Thyroid gland (tissue), 4 donors: ENCODE results near the gene IL3RA. TPM values are rescaled to one million over a fixed set of nuclear protein-coding genes. Genes with fewer than 3 reads are reported as not detected.

ENCODE experiments used
- DNase-seq, 2 donors: peaks; one replicate each; pipeline ENCODE4 v3.0.0-alpha.2; 2019
- H3K27ac ChIP-seq, 3 donors: fragments of 200-600 bp; sonication (generic); 1 replicate in 2 of 3; 2 replicates in 1 of 3; pipeline ENCODE4 v1.5.1; 2016 to 2019; ENCODE audit warnings: mild to moderate bottlenecking in 1 of 3, moderate library complexity in 1 of 3
- H3K27me3 ChIP-seq: fragments of 200-600 bp; sonication (generic); one replicate; pipeline ENCODE4 v1.5.1; 2019
- H3K36me3 ChIP-seq, 2 donors: fragments of 200-600 bp; sonication (generic); one replicate each; pipeline ENCODE4 v1.5.1; 2016 to 2019
- H3K4me1 ChIP-seq, 2 donors: fragments of 200-600 bp; sonication (generic); one replicate each; pipeline ENCODE4 v1.5.1; 2017 to 2019
- H3K4me3 ChIP-seq, 3 donors: fragments of 200-600 bp; sonication (generic); replicated peaks in 1 of 3; 1 replicate in 2 of 3; 2 replicates in 1 of 3; pipeline ENCODE4 v1.5.1; 2016; ENCODE audit warnings: mild to moderate bottlenecking in 1 of 3
- H3K9me3 ChIP-seq: fragments of 200-600 bp; sonication (generic); one replicate; pipeline ENCODE4 v1.5.1; 2017
- CTCF ChIP-seq, 6 experiments: fragments of 200-600 bp in 3 of 6; fragments of 450-650 bp in 3 of 6; sonication (generic) in 3 of 6; IDR thresholded peaks; one replicate each; pipeline ENCODE4 v1.5.1; 2016 to 2019; ENCODE audit warnings: antibody characterized with exemption in 6 of 6, mild to moderate bottlenecking in 2 of 6, inconsistent platforms in 1 of 6, moderate library complexity in 1 of 6
- POLR2A ChIP-seq, 2 donors: fragments of 450-650 bp; IDR thresholded peaks; one replicate each; pipeline ENCODE4 v1.6.1; 2017; ENCODE audit warnings: antibody characterized with exemption in 2 of 2, mild to moderate bottlenecking in 2 of 2, moderate library complexity in 1 of 2
- WGBS, 2 donors: methylation state at CpG; one replicate each; pipeline ENCODE4 v1.1.5; 2017; 5-methylcytosine and 5-hydroxymethylcytosine counted together
- intact Hi-C: fragments of 100-400 bp; cut with DNase I; formaldehyde crosslinking; loops from one replicate; pipeline ENCODE4 v1.15.1; 2023
- total RNA-seq, 4 donors: library from RNA; depleted of rRNA; stranded (reverse); fragments of >200 nt; gene quantifications; one replicate each; pipeline ENCODE4 v1.2.3, GENCODE V29; 2016

Gene IL3RA
- total RNA-seq, 4 donors from 2014 or later, result 0.89 to 4.5 (median 3.3) TPM

GRCh38 chrX:1417921-1418771 lies 81.6 kb downstream of the IL3RA start:
- WGBS, 2 donors, result 94 to 96% methylated on average over 18 to 19 of the region's 20 CpGs
- TF ChIP-seq POLR2A (IDR thresholded peaks at IDR 0.05) (no peak), CTCF (IDR thresholded peaks at IDR 0.05) (no peak)
- no peak for DNase-seq
- no peaks in the 10 kb centered on the region for H3K4me1 ChIP-seq
- no peaks in the 10 kb centered on the region for H3K9me3 ChIP-seq
- H3K27me3 ChIP-seq, result no peaks in the 10 kb centered on the region
- no peak overlapping the region for H3K27ac ChIP-seq
- H3K36me3 ChIP-seq, result peaks cover 12 to 29% of the 10 kb centered on the region in 2 donors
- intact Hi-C loops, result no loop called here
- H3K4me3 ChIP-seq, result no peak overlapping the region

- Histone ChIP-seq H3K27ac (no peak overlapping the region), H3K4me3 (no peak overlapping the region), H3K27me3 (no peaks in the 10 kb centered on the region), H3K36me3 (peaks cover 12 to 29% of the 10 kb centered on the region in 2 donors), H3K9me3 (no peaks in the 10 kb centered on the region), H3K4me1 (no peaks in the 10 kb centered on the region)
- intact Hi-C loops, result no loop called here
- no peak for DNase-seq
- TF ChIP-seq POLR2A (IDR thresholded peaks at IDR 0.05), result no peak
- no peak for TF ChIP-seq CTCF (IDR thresholded peaks at IDR 0.05)
- 92 to 95% methylated on average over 20 to 24 of the region's 29 CpGs for WGBS, 2 donors
Measured at GRCh38 chrX:1418901-1419544, 82.4 kb downstream of the IL3RA start.

- peaks cover 7 to 29% of the 10 kb centered on the region in 2 donors for H3K36me3 ChIP-seq
- H3K27me3 ChIP-seq, result no peaks in the 10 kb centered on the region
- no peak overlapping the region for H3K27ac ChIP-seq
- no peaks in the 10 kb centered on the region for H3K9me3 ChIP-seq
- H3K4me1 ChIP-seq, result no peaks in the 10 kb centered on the region
- intact Hi-C loops, result no loop called here
- H3K4me3 ChIP-seq, result no peak overlapping the region
- 92 to 93% methylated on average over 11 to 19 of the region's 19 CpGs for WGBS, 2 donors
- no peak for TF ChIP-seq CTCF (IDR thresholded peaks at IDR 0.05)
- no peak for TF ChIP-seq POLR2A (IDR thresholded peaks at IDR 0.05)
- DNase-seq, result no peak
Measured at GRCh38 chrX:1419545-1420355, 83.2 kb downstream of the IL3RA start.

- DNase-seq, result no peak
- H3K9me3 ChIP-seq, result no peaks in the 10 kb centered on the region
- H3K27me3 ChIP-seq, result no peaks in the 10 kb centered on the region
- intact Hi-C loops, result no loop called here
- H3K4me3 ChIP-seq, result no peak overlapping the region
- H3K36me3 ChIP-seq, result peaks cover 10 to 29% of the 10 kb centered on the region in 2 donors
- no peaks in the 10 kb centered on the region for H3K4me1 ChIP-seq
- H3K27ac ChIP-seq, result no peak overlapping the region
- TF ChIP-seq CTCF (IDR thresholded peaks at IDR 0.05), result no peak
- no peak for TF ChIP-seq POLR2A (IDR thresholded peaks at IDR 0.05)
- 63 to 75% methylated on average over 12 to 14 of the region's 14 CpGs for WGBS, 2 donors
Measured at GRCh38 chrX:1420371-1420770, 83.8 kb downstream of the IL3RA start.
